HG03103 (cell line): ENCODE results near the gene KDM8.
A peak's percentile ranks its signal among the peaks of the same experiment; 100 is the strongest.

Source experiments
- ATAC-seq: cut with Tn5 transposase; IDR thresholded peaks from one replicate; pipeline ENCODE4 v1.9.1; 2021; ENCODE audit warnings: low read depth; ENCODE audit not compliant: unreplicated experiment

Gene KDM8

GRCh38 chr16:27203507-27204311, at the start of gene KDM8:
KDM8 (plus strand) TSS chr16:27203526; CDS start chr16:27210124, 6,598 bp downstream.
- peak; percentile 75 for ATAC-seq

DNA sequence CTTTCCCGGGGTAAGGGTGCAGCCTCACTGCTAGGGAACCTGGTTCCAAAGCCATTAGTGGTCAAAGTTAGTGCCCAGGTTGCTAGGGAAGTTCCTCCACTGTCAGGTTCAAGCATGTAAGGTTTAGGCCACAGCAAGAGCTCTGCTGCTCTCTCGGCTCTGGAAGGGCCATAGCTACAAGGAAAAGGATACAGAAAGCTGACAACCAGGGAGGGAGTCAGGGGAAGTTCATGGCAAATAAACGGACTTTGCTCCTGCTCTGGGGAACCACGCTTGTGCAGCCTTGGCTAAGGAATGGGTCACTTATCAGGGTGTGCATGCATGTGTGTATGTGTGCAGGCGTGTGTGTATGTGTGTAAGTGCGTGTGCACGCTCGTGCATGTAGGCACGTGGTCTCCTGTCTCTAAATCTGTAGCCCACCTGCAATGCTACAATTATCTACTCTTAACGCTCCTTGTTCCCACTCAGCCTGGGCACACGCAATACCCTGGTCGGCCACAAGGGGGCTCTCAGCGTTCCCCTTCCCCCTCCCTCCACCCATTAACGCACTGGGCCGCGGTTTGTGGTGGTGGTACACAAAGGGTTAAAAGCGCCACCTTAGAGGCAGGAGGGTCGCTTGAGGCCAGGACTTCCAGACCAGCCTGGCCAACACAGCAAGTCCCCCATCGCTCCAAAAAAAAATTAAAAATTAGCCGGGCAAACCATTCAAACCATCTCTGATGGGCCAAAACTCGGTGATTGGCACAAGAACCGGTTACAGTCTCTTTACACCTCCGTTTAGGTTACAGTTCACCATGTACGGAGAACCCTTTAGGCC, 48.4 kb upstream of the KDM8 start:
- no peak for ATAC-seq

DNA sequence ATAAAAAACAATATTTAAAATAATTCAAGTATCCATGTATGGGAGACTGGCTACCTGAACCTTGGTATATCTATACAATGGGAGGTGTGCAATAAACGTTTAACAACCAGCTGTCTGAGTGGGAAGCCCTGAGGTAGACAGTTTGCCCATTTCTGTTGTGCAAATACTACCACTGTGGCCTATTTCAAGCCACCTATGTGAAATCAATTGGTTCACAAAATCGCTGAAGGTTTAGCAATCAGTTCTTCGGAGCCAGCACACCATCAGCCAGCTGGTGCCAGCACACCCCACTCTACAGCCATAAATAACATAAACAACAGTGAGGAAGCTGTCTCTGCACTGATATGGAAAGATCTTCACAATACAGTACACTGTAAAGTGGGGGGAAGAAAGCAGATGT, 46.7 kb upstream of the KDM8 start:
- ATAC-seq: no peak

DNA sequence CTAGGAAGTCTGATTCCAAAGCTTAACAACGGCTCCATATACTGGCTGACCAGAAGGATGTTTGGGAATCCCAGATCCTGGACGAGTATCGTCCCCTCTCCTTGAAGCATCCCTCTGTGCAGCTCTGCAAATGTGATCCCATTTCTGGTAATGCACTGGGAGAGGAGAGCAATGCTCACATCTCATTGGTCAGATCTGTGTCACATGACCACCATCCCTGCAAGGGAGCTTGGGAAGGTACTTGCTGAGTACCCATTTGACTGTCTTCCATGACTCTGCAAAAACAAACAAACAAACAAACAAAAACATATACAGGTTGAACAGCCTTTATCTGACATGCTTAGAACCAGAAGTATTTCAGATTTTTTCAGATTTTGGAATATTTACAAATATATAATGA, 41.9 kb upstream of the KDM8 start:
- no peak for ATAC-seq

DNA sequence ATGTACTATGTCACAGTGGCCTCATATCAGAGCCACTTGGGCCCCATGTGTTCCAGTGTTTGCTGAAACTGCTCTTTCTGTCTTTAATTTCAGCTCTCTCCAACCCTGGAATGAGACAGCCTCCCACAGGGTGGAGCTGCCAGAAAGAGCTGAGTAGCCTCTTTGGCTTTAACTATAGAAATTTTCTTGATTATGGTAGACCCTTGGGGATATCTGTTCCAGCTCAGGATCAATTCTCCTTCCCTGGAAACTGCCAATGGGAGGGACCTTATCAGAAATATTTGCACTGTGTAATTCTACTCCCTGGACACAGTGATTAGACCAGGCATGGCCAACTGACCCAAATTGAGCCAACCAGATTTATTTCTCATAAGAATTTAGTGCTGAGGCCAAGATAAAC, 39.0 kb upstream of the KDM8 start:
- ATAC-seq: no peak

- ATAC-seq: no peak
Observed at GRCh38 chr16:27165576-27165975, 37.8 kb upstream of the KDM8 start.

DNA sequence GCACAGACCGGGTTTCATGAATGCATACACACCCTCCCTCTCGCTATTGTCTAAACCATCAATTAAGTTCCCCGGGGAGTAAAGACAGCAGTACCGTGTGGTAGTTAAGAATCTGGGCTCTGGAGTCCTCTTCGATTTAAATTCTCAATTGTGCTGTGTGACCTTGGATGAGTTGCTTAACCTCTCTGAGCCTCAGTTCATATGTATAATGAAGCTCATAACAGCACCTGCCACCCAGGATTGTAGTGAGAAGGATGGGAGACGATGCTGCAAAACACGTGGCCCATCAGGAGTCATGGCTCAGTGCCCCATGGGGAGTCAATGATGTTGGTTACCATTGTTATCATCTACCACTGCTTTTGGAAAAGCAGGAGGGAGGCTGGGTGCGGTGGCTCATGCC, 34.5 kb upstream of the KDM8 start:
- no peak for ATAC-seq

DNA sequence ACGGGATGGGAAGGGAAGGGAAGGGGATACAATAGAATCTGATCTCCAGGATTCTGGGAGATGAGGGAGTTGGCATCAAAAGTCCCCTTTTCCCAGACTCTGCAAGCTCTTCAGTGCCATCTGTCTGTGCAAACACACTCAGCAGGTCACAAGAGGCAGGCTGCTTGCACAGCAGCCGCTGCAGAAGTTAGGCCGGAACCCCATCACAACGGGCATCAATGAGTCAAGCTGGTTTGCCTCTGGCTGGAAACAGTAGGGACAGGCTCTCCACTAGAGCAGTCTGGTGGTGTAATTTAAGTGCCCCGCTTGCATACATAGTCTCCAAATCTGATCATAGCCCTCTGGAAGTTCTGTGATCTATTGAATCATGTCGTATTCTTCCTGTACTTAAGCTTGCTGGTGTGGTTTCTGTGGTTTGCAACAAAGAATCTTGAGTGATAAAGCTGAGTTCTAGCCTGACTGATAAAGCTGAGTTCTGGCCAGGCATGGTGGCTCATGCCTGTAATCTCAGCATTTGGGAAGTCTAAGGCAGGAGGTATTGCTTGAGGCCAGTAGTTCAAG, 33.7 kb upstream of the KDM8 start:
- ATAC-seq: peak; percentile 52

- no peak for ATAC-seq
Observed at GRCh38 chr16:27171584-27171983, 31.7 kb upstream of the KDM8 start.

DNA sequence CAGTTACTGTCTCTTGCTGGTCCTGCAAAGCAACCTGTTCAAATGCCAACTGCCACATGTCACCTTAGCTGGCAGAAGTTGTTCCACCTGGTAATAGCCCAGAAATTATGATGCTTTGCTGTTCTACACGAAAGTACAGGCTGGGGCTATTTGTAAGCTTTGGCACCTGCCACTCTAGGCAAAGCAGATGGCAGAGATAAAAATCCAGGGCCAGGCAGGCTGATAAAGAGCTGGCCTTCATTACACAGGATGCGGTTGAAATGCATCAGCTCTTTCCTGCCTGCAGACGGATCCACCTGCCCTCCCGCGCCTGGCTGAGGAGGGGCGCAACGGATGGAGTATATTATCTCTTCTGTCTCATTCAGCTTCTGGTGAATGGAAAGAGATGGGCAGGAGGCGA, 29.3 kb upstream of the KDM8 start:
- no peak for ATAC-seq

GRCh38 chr16:27174798-27175197, 28.5 kb upstream of the KDM8 start:
- ATAC-seq: no peak

DNA sequence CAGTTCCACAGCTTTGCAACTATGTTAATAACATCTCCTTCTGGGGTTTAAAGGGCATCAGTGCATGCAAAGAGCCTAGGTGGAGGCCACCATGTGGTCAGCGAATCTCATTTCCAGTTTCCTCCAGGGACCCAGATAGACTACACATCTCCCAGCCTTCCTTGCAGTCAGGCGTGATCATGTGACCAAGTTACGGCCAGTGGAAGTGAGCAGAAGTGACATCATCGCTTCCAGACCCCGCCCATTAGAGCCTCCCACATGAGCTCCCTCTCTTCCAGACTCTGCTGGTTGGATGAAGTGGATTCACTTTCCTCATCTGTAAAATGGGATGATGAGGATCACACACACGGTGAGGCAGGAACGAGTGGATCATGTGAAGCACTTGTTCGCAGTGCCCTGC, 27.4 kb upstream of the KDM8 start:
- no peak for ATAC-seq

GRCh38 chr16:27177031-27177774, 26.1 kb upstream of the KDM8 start:
- no peak for ATAC-seq

GRCh38 chr16:27179500-27180072, 23.7 kb upstream of the KDM8 start:
- peak; percentile 94 for ATAC-seq

DNA sequence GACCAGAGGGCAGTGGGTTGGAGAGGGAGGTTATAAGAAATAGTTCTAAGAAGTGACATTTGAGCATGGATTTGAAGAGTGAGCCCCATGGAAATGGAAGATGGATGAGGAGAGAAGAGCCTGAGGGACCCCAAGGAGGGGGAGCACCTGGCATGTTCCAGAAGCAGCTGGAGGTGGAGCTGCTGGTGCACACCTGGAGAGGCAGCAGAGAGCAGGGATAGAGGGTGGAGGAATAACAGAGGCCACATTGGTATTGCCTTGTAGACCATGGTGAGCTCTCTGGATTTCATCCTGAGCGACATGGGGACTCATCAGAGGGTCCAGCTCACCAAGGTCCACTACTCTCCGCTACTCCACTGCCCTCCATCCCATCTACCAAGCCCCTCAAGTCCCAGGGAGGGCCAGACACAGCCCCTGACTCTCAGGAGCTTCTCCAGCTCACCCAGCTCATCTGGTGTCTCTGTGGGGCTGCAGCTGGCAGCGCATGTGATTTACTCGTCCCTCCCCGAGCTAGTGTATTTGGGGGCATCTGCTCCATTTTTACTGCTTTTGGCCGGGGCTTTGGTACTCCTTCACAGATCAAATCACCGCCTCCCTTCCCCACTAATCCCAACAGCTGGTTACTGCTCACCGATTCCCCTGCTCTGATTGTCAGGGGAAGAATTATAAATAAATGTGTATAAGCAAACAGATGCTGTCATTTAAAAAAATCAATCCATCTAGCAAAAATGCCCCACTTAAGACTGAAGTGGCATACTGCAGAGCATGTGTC, 22.1 kb upstream of the KDM8 start:
- ATAC-seq: no peak

- no peak for ATAC-seq
Observed at GRCh38 chr16:27182906-27183405, 20.4 kb upstream of the KDM8 start.

DNA sequence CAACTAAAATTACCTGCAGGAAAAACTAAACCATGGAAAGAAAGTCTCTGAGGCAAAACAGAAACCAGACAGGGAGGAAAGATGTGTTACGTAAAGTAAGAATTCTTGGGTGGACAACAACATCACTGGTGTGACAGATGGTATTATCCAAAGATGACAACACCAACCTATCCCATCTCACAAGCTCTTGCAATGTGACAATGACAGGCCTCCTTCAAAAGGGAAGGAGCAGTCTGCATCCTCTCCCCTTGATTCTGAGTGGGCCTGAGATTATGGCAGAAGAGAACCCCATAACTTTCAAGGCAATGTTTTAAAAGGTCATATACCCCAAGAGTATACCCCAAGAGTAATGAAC, 17.6 kb upstream of the KDM8 start:
- ATAC-seq: no peak

GRCh38 chr16:27188633-27189032, 14.7 kb upstream of the KDM8 start:
- no peak for ATAC-seq

DNA sequence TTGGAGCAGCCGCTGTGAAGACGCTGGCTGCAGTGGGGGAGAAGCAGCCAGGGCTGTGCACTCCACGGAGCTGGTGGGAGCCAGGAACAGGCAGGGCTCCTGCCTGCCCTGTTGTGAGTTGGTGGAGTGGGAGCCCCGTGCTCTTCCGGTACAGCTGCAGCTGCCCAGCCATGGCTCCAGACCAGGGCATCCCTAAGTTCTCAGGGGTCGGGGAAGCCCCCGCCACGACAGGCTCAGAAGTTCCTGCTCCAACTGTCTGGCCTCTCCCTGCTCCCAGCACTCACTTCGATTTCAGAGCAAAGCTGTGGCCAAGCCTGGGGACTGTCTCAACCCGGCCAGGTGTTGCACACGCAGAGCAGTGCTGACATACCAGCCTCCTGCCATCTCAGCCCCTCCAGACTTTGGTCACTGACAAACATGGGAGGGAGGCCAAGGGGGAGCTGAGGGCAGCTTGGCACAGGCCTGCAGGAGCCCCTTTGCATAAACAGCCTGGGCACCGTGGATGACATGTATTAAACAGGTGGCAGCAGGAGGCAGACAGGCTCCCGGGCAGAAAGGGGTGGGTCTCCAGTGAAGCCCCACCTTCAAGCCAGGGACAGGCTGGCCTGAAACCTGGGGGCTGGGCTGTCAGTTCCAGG, 13.9 kb upstream of the KDM8 start:
- ATAC-seq: no peak
